Medulla oblongata (tissue), 1 donor: ENCODE results near the gene GRIN3B.

ENCODE experiments used
- DNase-seq: peaks from one replicate; pipeline ENCODE4 v3.0.0-alpha.2; 2015; ENCODE audit errors: extremely low spot score

The GRIN3B gene

DNA sequence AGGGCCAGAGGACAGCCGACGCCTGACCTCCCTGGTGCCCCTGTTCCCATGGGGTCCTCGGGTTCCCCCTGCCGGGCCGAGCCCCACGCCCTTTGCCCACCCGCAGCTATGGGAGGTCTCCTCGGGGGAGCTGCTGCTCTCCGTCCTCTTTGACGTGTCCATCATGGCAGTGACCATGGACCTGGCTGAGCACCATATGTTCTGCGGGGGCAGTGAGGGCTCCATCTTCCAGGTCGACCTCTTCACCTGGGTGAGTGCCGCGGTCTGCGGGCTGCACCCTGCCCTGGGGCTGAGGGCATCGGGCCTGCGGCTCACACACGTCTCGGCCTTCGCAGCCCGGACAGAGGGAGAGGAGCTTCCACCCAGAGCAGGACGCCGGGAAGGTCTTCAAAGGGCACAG, 9.5 kb upstream of the GRIN3B start:
- DNase-seq = no peak

DNA sequence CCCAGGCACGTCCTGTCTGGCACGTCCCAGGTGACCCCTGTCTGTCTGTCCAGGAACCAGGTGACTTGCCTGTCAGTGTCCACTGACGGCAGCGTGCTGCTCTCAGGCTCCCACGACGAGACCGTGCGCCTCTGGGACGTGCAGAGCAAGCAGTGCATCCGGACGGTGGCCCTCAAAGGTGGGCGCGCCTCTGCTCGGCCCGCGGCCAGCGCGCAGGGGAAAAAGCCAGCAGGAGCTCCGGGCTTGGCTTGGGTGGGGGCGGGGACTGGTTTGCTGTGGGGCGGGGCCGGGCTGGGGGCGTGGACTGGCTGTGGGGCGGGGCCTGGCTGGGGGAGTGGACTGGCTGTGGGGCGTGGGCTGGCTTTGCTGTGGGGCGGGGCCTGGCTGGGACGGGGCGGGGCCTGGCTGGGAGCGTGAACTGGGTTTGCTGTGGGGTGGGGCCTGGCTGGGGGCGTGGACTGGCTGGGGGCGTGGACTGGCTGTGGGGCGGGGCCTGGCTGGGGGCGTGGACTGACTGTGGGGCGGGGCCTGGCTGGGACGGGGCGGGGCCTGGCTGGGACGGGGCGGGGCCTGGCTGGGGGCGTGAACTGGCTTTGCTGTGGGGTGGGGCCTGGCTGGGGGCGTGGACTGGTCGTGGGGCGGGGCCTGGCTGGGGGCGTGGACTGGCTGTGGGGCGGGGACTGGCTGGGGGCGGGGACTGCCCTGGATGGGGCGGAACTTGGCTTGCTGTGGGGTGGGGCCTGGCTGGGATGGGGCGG, 8.9 kb upstream of the GRIN3B start:
- DNase-seq = no peak

DNA sequence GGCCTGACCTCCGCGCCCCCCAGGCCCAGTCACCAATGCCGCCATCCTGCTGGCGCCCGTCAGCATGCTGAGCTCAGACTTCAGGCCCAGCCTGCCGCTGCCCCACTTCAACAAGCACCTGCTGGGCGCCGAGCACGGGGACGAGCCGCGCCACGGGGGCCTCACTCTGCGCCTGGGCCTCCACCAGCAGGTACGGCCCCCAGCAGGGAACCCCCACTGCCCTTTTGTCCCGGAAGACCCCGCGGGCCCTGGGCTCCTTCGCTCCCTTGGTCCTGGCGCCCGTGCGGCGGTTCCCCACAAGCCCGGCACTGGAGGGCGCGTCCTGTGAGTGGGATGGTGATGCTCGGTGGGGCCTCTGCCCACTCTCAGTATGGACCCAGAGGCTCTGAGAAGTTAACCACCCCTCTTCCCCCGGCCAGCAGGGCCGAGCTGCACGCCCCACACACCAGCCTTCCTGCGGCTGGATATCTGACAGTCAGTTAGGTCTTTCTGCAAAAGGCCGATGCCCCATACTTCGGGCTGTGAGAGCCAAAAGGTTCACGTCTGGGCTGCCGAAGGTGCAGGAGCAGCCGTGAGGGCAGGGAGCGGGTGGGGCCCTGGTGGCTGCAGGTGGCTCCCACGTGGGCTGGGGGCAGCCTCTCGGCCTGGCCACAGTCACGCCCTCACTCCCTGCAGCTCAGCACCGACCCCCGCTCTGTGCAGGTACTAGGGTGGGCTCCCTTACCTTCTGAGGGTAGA, 8.1 kb upstream of the GRIN3B start:
- no peak for DNase-seq

DNA sequence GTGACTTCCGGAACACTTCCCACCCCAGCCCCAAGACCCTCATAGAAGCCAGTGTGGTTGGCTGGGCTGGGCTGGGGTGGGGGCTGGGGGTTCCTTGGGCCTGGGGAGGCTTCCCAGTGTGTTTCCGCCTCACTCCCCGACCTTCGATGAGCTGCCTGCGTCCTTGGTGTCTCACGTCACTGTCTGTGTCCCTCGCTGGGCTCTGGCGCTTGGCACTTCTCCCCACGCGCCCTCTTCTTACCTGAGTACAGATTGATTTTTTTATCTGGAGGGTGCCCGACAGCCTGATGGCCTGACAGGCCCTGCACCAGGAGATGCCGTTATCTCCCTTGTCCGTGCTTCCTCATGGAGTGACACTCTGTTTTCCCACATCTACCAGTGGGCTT, 7.6 kb upstream of the GRIN3B start:
- no peak for DNase-seq

DNA sequence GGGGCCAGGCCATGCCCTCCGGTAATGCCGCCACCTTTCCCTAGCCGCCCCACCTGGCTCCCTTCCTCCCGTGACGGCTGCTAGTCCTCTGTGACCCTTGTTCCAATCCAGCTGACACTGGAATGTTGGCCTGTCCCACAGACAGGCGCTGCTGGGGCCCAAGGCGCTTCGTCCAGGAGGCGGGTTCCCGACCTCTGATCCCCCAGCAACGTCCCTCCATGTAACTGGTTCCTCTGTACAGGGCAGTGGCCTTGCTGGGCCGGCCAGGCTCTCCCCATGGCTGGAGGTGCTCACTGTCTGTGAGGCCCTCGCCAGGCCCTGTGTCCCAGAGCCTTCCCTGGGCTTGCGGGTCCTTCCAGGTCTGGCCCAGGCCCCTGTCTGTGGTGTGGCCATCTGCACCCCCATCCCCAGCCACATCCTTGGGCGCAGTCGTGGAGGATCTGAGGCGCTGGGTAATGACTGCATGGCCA, 6.8 kb upstream of the GRIN3B start:
- DNase-seq = no peak

DNA sequence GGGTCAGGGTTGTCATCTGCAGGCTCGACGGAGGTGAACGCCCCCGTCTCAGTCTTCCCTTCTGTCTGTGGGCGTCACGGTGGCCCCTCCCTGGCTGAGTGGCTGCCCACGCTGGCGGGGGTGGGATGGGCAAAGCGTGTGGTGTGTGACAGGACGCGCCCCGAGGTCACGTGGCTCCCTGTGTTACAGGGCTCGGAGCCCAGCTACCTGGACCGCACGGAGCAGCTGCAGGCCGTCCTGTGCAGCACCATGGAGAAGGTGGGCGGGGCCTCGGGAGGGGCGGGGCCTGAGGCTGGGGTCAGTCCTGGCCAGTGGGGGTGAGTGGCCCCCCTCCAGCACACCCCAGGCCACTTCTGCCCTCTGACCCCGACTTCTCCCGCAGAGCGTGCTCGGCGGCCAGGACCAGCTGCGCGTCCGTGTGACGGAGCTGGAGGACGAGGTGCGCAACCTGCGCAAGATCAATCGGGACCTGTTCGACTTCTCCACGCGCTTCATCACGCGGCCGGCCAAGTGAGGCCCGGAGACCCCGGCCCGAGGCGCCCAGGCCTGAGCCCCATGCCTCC, 6.3 kb upstream of the GRIN3B start:
- no peak for DNase-seq

GRCh38 chr19:994516-994915, 5.7 kb upstream of the GRIN3B start:
- no peak for DNase-seq

DNA sequence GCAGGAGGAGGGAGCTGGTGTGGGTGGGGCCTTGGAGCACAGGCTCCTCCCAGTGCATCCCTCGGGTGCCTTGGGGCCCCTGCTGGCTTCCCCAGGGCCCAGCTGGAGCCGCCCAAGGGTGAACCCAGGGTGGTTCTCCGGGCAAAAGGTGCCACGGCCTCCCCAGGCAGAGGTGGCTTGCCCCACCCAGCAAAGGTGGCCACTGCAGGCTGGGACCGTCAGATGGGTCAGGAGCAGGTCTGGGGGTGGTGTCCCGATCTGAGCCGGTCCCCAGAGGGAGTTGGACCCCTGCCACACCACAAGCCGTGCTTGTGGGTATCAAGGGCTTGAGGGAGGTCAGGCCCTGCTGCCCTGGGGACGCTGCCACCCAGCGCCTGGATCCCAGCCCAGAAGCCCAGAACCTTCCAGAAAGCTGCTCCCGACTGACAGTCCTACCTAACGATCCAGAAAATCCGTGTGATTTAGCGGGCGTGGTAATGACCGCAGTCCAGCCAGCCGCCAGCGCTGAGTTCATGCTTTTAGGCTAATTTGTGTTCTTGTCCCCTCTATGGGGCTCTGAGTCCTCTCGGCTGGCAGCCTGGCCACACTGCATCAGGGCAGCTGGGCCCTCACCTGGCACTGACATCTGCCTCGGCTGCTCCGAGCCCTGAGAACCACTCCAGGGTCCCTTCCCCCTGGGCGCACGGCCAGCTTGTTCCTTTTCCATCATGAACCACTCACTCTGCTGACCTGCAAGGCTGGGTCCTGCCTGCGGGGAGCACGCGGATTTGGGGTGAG, 5.0 kb upstream of the GRIN3B start:
- no peak for DNase-seq

GRCh38 chr19:996051-996838, 4.0 kb upstream of the GRIN3B start:
- no peak for DNase-seq

DNA sequence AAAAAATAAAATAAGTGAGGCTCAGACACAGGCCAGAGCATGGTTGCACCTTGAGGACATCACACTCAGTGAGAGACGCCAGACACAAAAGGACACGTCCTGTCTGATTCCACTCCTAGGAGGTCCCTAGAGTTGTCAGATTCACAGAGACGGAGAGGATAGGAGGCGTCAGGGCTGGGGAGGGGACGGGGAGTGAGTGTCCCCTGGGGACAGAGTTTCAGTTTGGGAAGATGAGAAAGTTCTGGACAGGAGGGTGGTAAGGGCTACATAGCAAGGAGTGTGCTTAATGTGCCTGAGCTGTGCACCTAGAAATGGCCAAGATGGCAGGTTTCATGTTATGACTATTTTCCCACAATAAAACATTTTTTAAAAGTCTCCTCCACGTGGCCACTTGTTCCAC, 2.2 kb upstream of the GRIN3B start:
- no peak for DNase-seq

GRCh38 chr19:999379-999719, 870 bp upstream of the GRIN3B start:
- no peak for DNase-seq

- DNase-seq = no peak
Observed at GRCh38 chr19:1000591-1001537, 645 bp downstream of the GRIN3B start.

DNA sequence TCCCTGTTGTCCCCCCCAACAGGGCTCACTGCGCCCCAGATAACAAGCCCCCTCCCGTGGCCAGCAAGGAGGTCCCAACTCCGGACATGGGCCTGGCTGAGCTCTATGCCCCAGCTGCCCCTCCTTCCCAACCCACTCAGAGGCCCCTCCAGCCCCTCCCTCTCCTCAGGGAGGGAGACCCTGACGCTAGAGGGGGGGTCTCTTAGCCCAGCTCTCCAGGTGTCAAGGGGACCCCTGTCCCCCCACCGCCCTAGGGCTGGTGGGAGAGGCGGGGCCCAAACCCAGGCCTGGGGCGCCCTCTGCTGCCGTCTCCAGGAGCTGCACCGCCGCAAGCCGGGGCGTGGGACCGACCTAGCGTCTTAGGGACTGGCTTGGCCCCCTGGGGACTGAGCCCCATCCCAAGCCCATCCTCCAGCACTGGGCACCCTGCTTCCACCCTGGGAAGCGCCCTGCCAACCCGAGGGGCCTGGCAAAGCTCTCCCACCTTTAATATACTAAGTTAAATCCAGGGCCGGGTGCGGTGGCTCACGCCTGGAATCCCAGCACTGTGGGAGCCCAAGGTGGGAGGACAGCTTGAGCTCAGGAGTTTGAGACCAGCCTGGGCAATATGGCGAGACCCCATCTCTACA, 1.4 kb downstream of the GRIN3B start:
- DNase-seq = no peak

- no peak for DNase-seq
Observed at GRCh38 chr19:1002600-1002999, 2.4 kb downstream of the GRIN3B start.

DNA sequence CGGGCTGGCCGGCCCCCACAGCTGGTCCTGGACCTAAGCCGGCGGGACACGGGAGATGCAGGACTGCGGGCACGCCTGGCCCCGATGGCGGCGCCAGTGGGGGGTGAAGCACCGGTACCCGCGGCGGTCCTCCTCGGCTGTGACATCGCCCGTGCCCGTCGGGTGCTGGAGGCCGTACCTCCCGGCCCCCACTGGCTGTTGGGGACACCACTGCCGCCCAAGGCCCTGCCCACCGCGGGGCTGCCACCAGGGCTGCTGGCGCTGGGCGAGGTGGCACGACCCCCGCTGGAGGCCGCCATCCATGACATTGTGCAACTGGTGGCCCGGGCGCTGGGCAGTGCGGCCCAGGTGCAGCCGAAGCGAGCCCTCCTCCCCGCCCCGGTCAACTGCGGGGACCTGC, 3.1 kb downstream of the GRIN3B start:
- no peak for DNase-seq

DNA sequence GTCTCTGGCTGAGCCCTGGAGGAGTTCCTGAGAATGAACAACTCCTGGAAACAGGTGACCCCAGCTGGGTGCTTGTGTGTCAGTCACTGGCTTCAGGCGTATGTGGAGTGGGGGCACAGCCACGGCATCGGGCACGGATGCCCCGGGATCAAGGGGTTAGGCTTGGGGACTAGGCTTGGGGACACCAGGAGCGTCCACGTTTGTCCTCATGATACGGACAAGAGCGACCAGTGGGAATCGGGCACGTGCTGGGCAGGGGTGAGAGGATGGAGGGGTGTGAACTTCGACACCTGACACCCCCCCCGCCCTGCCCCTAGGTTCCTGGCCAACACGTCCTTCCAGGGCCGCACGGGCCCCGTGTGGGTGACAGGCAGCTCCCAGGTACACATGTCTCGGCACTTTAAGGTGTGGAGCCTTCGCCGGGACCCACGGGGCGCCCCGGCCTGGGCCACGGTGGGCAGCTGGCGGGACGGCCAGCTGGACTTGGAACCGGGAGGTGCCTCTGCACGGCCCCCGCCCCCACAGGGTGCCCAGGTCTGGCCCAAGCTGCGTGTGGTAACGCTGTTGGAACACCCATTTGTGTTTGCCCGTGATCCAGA, 4.1 kb downstream of the GRIN3B start:
- DNase-seq = no peak

GRCh38 chr19:1004803-1005664, 4.8 kb downstream of the GRIN3B start:
- no peak for DNase-seq

GRCh38 chr19:1006711-1007398, 6.6 kb downstream of the GRIN3B start:
- no peak for DNase-seq
